HG02943 (cell line): Measurements from ENCODE around the gene PKNOX2.

Experiments
- ATAC-seq: cut with Tn5 transposase; IDR thresholded peaks from one replicate; pipeline ENCODE4 v1.9.1; 2021; ENCODE audit warnings: mild to moderate bottlenecking, low read depth, moderate library complexity; ENCODE audit not compliant: unreplicated experiment

The PKNOX2 gene

GRCh38 chr11:125170510-125171031, 6.0 kb downstream of the PKNOX2 start:
- no peak for ATAC-seq

GRCh38 chr11:125171974-125172373, 7.4 kb downstream of the PKNOX2 start:
- no peak for ATAC-seq

- no peak for ATAC-seq
Measured at GRCh38 chr11:125173027-125173426, 8.5 kb downstream of the PKNOX2 start.

GRCh38 chr11:125173556-125173955, 9.0 kb downstream of the PKNOX2 start:
- ATAC-seq = no peak

- ATAC-seq = no peak
Measured at GRCh38 chr11:125174057-125174456, 9.5 kb downstream of the PKNOX2 start.

- no peak for ATAC-seq
Measured at GRCh38 chr11:125174686-125175085, 10.1 kb downstream of the PKNOX2 start.

GRCh38 chr11:125175166-125175565, 10.6 kb downstream of the PKNOX2 start:
- ATAC-seq = no peak

- no peak for ATAC-seq
Measured at GRCh38 chr11:125175896-125176575, 11.5 kb downstream of the PKNOX2 start.

- no peak for ATAC-seq
Measured at GRCh38 chr11:125176866-125177265, 12.3 kb downstream of the PKNOX2 start.

GRCh38 chr11:125177543-125177942, 13.0 kb downstream of the PKNOX2 start:
- no peak for ATAC-seq

GRCh38 chr11:125179346-125179745, 14.8 kb downstream of the PKNOX2 start:
- ATAC-seq = no peak

GRCh38 chr11:125179895-125180294, 15.3 kb downstream of the PKNOX2 start:
- ATAC-seq = no peak

- ATAC-seq = peak; percentile 81
Measured at GRCh38 chr11:125180413-125181305, 16.1 kb downstream of the PKNOX2 start.

- no peak for ATAC-seq
Measured at GRCh38 chr11:125182573-125182972, 18.0 kb downstream of the PKNOX2 start.

GRCh38 chr11:125183641-125184040, 19.1 kb downstream of the PKNOX2 start:
- ATAC-seq = no peak

GRCh38 chr11:125188021-125188420, 23.5 kb downstream of the PKNOX2 start:
- no peak for ATAC-seq

- ATAC-seq = no peak
Measured at GRCh38 chr11:125190566-125190965, 26.0 kb downstream of the PKNOX2 start.

GRCh38 chr11:125192183-125192582, 27.6 kb downstream of the PKNOX2 start:
- no peak for ATAC-seq

- no peak for ATAC-seq
Measured at GRCh38 chr11:125192717-125193415, 28.3 kb downstream of the PKNOX2 start.

- ATAC-seq = no peak
Measured at GRCh38 chr11:125193416-125193726, 28.8 kb downstream of the PKNOX2 start.

- ATAC-seq = no peak
Measured at GRCh38 chr11:125193841-125194240, 29.3 kb downstream of the PKNOX2 start.
